HepG2 (cell line): ENCODE measurements around the gene EIF3A. TPM values are rescaled to one million over a fixed set of nuclear protein-coding genes. Genes with fewer than 3 reads are reported as not detected.

Source experiments
- FOXM1 ChIP-seq: sonication (generic); formaldehyde crosslinking; IDR thresholded peaks from 2 replicates; pipeline ENCODE4 v1.5.0; 2020; ENCODE audit warnings: missing genetic modification reagents
- HNF1B ChIP-seq: sonication (generic); formaldehyde crosslinking; IDR thresholded peaks from 2 replicates; pipeline ENCODE4 v1.5.1; 2020; ENCODE audit warnings: mild to moderate bottlenecking, moderate library complexity, missing genetic modification reagents
- MTF1 ChIP-seq: sonication (generic); formaldehyde crosslinking; IDR thresholded peaks from 2 replicates; pipeline ENCODE4 v1.5.0; 2020; ENCODE audit warnings: missing genetic modification reagents
- NFE2L1 ChIP-seq: sonication (generic); formaldehyde crosslinking; IDR thresholded peaks from 2 replicates; pipeline ENCODE4 v1.4.0; 2020; ENCODE audit warnings: missing genetic modification reagents, mild to moderate bottlenecking, borderline replicate concordance
- SIX4 ChIP-seq: sonication (generic); formaldehyde crosslinking; IDR thresholded peaks from 2 replicates; pipeline ENCODE4 v1.4.0; 2020; ENCODE audit warnings: missing genetic modification reagents
- ZFP90 ChIP-seq: sonication (generic); formaldehyde crosslinking; IDR thresholded peaks from 2 replicates; pipeline ENCODE4 v1.8.0; 2022; ENCODE audit warnings: missing genetic modification reagents, mild to moderate bottlenecking, inconsistent platforms, borderline replicate concordance
- ZNF142 ChIP-seq: sonication (generic); formaldehyde crosslinking; IDR thresholded peaks from 2 replicates; pipeline ENCODE4 v1.4.0; 2020; ENCODE audit warnings: missing genetic modification reagents
- ZNF318 ChIP-seq: sonication (generic); formaldehyde crosslinking; IDR thresholded peaks from 2 replicates; pipeline ENCODE4 v1.4.0; 2020; ENCODE audit warnings: mild to moderate bottlenecking, missing genetic modification reagents
- ZNF451 ChIP-seq: sonication (generic); formaldehyde crosslinking; IDR thresholded peaks from 2 replicates; pipeline ENCODE4 v1.5.0; 2020; ENCODE audit warnings: mild to moderate bottlenecking, missing genetic modification reagents
- ZNF564 ChIP-seq: sonication (generic); formaldehyde crosslinking; IDR thresholded peaks from 2 replicates; pipeline ENCODE4 v1.8.1; 2023; ENCODE audit warnings: mild to moderate bottlenecking, missing genetic modification reagents
- ZNF598 ChIP-seq: sonication (generic); formaldehyde crosslinking; IDR thresholded peaks from 2 replicates; pipeline ENCODE4 v1.5.1; 2020; ENCODE audit warnings: mild to moderate bottlenecking, missing genetic modification reagents, borderline replicate concordance
- ZNF720 ChIP-seq: sonication (generic); formaldehyde crosslinking; IDR thresholded peaks from 2 replicates; pipeline ENCODE4 v1.4.0; 2020; ENCODE audit warnings: missing genetic modification reagents
- polyA plus RNA-seq, 8 experiments: library from polyadenylated mRNA; depleted of rRNA in 3 of 8; stranded (reverse) in 7 of 8; unstranded in 1 of 8; fragments of >200 nt; fragmentation: Illumina TruSeq in 4 of 8; extraction: Trizol in 4 of 8; gene quantifications; 2 replicates each; pipeline versions ENCODE4 v1.2.1 to v1.2.3, GENCODE V29; 2011 to 2016; ENCODE audit warnings: low read depth in 4 of 8, missing spikeins in 1 of 8, mixed read lengths in 1 of 8; ENCODE audit not compliant: insufficient read depth in 1 of 8
- total RNA-seq, 5 experiments: library from RNA; depleted of rRNA; stranded (reverse); fragments of >200 nt; fragmentation: Illumina TruSeq; extraction: Trizol; gene quantifications; 2 replicates each; pipeline ENCODE4 v1.2.3, GENCODE V29; 2016; ENCODE audit warnings: low read depth in 1 of 5

The EIF3A gene
- total and polyA plus RNA-seq, 2 of the 13 experiments (the other 11 are each of a cell fraction or from before 2014, with no cell fraction given) = 25.6 to 117 TPM

GRCh38 chr10:119030421-119031250 is 50.0 kb downstream of the EIF3A start (continued):
- TF ChIP-seq ZFP90 (CRISPR knock-in tag) = no peak
- no peak for TF ChIP-seq ZNF318 (CRISPR knock-in tag)
- TF ChIP-seq MTF1 (CRISPR knock-in tag) = no peak
- no peak for TF ChIP-seq NFE2L1 (CRISPR knock-in tag)
- TF ChIP-seq ZNF564 (CRISPR knock-in tag) = no peak
- no peak for TF ChIP-seq ZNF451
- peak; percentile 98 for TF ChIP-seq ZNF142 (CRISPR knock-in tag)
- TF ChIP-seq SIX4 (CRISPR knock-in tag) = no peak
- TF ChIP-seq ZNF720 (CRISPR knock-in tag) = no peak
- peak; percentile 61; the same call in 1 of the 2 replicates for TF ChIP-seq FOXM1
- TF ChIP-seq ZNF598 (CRISPR knock-in tag) = no peak
- no peak for TF ChIP-seq HNF1B
